ENCODE data around the gene MIDN. TPM values are rescaled to one million over a fixed set of nuclear protein-coding genes. Genes with fewer than 3 reads are reported as not detected.

Gene MIDN
- total and polyA plus RNA-seq, 2 donors (not counting 3 experiments of a cell fraction or from before 2014, with no cell fraction given), result 20.0 to 85.9 TPM

DNA sequence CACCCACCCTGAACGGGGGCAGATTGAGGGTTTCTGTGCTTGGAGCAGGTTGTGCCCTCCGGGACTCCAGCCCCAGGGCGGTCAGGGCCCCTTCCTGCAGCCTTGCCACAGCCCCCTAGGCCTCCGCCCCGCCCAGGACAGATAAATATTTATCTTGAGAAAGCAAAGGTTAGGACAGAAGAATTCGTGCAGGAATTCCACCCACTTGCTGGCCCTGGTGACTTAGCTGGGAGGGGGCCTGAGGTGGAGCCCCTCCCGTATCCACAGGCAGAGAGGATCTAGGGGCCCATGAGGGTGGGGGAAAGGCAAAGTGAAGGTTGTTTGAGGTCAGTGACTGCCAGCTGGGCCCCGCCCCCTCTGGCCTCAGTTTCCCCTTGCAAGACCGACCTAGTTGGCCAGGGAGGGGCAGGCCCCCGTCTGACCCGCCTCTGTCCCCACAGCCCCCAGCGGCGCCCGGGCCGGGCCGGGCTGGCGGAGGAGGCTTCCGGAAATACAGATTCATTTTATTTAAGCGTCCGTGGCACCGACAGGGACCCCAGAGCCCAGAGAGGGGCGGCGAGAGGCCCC is 5.2 kb downstream of the MIDN start:
- no peak for DNase-seq (ENCODE audit: low read depth, low spot score)
- Histone ChIP-seq H3K27ac (ENCODE audit: insufficient read depth, low read depth, low read length) (peak overlapping the region; percentile 90), H3K9me1 (replicated peaks; ENCODE audit: control insufficient read depth, extremely low read depth, insufficient read depth, low read length) (no peaks in the 10 kb centered on the region), H4K20me1 (replicated peaks; ENCODE audit: control insufficient read depth, extremely low read depth, insufficient read depth, low read length) (no peaks in the 10 kb centered on the region), H3K4me1 (ENCODE audit: control insufficient read depth, extremely low read depth, insufficient read depth, low read length) (peaks cover 29% of the 10 kb centered on the region), H3K4me2 (ENCODE audit: insufficient read depth, low read length) (peak overlapping the region; percentile 66), H3K27me3 (ENCODE audit: control insufficient read depth in 2 of 2, insufficient read depth in 2 of 2, low read length in 2 of 2) (no peaks in the 10 kb centered on the region), H3K36me3 (ENCODE audit: control insufficient read depth in 2 of 2, extremely low read depth in 1 of 2, insufficient read depth in 2 of 2, low read length in 2 of 2) (peaks cover 29 to 36% of the 10 kb centered on the region in 2 experiments), H3K4me3 (replicated peaks in 1 of 3; ENCODE audit: insufficient read depth in 1 of 3, low read depth in 1 of 3, low read length in 3 of 3) (peak overlapping the region; percentile 5 to 85 (median 13)), H3K9me3 (replicated peaks; ENCODE audit: control insufficient read depth, insufficient read depth, low read length) (no peaks in the 10 kb centered on the region), H3K79me2 (ENCODE audit: control insufficient read depth, insufficient read depth, low read length) (peaks cover 63% of the 10 kb centered on the region), H2AFZ (ENCODE audit: low read depth, low read length) (no peak overlapping the region), H3K9ac (replicated peaks; ENCODE audit: extremely low read depth, insufficient read depth, low read length) (peak overlapping the region; percentile 65)
- no peak for TF ChIP-seq JUN (IDR thresholded peaks at IDR 0.05; ENCODE audit: borderline replicate concordance, insufficient read depth, insufficient read length, low read depth)
- no peak for TF ChIP-seq POLR2A (IDR thresholded peaks at IDR 0.05; ENCODE audit: low read depth, low read length)
- intact Hi-C loops (cut with micrococcal nuclease) (no loop called here), dilution Hi-C loops (cut with MboI; ENCODE audit: extremely low pct_ligation_motif_present, low sequenced_read_pairs) (no loop called here)
- ChIA-PET CTCF (interaction anchor here (0.7 to 2.2 kb wide), 4 partner anchors 8 to 16 kb away, joined by 3 to 89 read pairs (median 27); partner anchors contain the start of gene CIRBP), POLR2A (interaction anchor here (0.5 to 2.2 kb wide), 6 partner anchors 8 to 151 kb away, joined by 3 to 34 read pairs (median 8); partner anchors contain the start of gene CIRBP)
- BruUV-seq (replicated peaks), result no TSS peak
- FAIRE-seq, result no peak

DNA sequence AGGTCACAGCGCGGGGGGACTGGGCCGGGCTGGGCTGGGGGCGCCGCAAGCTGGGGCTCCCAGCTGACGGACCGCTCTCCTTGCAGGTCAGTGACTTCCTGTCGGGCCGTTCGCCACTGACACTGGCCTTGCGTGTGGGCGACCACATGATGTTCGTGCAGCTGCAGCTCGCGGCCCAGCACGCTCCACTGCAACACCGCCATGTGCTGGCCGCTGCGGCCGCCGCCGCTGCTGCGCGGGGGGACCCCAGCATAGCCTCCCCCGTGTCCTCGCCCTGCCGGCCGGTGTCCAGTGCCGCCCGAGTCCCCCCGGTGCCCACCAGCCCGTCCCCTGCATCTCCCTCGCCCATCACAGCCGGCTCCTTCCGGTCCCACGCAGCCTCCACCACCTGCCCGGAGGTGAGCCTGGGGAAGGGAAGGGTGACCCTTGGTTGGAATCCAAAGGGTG is 5.7 kb downstream of the MIDN start:
- Histone ChIP-seq H3K27ac (ENCODE audit: insufficient read depth, low read depth, low read length) (peak overlapping the region; percentile 90), H2AFZ (ENCODE audit: low read depth, low read length) (no peak overlapping the region), H3K27me3 (ENCODE audit: control insufficient read depth in 2 of 2, insufficient read depth in 2 of 2, low read length in 2 of 2) (no peaks in the 10 kb centered on the region), H3K4me3 (replicated peaks in 1 of 3; ENCODE audit: insufficient read depth in 1 of 3, low read depth in 1 of 3, low read length in 3 of 3) (no peak overlapping the region), H4K20me1 (replicated peaks; ENCODE audit: control insufficient read depth, extremely low read depth, insufficient read depth, low read length) (no peaks in the 10 kb centered on the region), H3K4me2 (ENCODE audit: insufficient read depth, low read length) (peak overlapping the region; percentile 66), H3K9ac (replicated peaks; ENCODE audit: extremely low read depth, insufficient read depth, low read length) (peak overlapping the region; percentile 65), H3K9me1 (replicated peaks; ENCODE audit: control insufficient read depth, extremely low read depth, insufficient read depth, low read length) (no peaks in the 10 kb centered on the region), H3K9me3 (replicated peaks; ENCODE audit: control insufficient read depth, insufficient read depth, low read length) (no peaks in the 10 kb centered on the region), H3K4me1 (ENCODE audit: control insufficient read depth, extremely low read depth, insufficient read depth, low read length) (peaks cover 34% of the 10 kb centered on the region), H3K79me2 (ENCODE audit: control insufficient read depth, insufficient read depth, low read length) (peaks cover 63% of the 10 kb centered on the region), H3K36me3 (ENCODE audit: control insufficient read depth in 2 of 2, extremely low read depth in 1 of 2, insufficient read depth in 2 of 2, low read length in 2 of 2) (peaks cover 29 to 36% of the 10 kb centered on the region in 2 experiments)
- dilution Hi-C loops (cut with MboI; ENCODE audit: extremely low pct_ligation_motif_present, low sequenced_read_pairs), result no loop called here
- POLR2A ChIA-PET, result interaction anchor here (0.5 to 2.2 kb wide), 4 partner anchors 12 to 41 kb away, joined by 5 to 34 read pairs (median 14); partner anchors contain the start of gene CIRBP
- no TSS peak for BruUV-seq (replicated peaks)
- CTCF ChIA-PET, result interaction anchor here (0.7 to 2.2 kb wide), 2 partner anchors 10 to 12 kb away, joined by 6 to 89 read pairs; no protein-coding TSS in a partner anchor
- TF ChIP-seq MYC (IDR thresholded peaks at IDR 0.05; ENCODE audit: low read depth, low read length) (no peak), POLR2A (IDR thresholded peaks at IDR 0.05; ENCODE audit: low read depth, low read length) (no peak), JUN (IDR thresholded peaks at IDR 0.05; ENCODE audit: borderline replicate concordance, insufficient read depth, insufficient read length, low read depth) (no peak), POLR2AphosphoS5 (IDR thresholded peaks at IDR 0.05; ENCODE audit: insufficient read depth, low read depth, low read length) (no peak), GATA2 (IDR thresholded peaks at IDR 0.05; ENCODE audit: insufficient read depth, insufficient read length, low read depth, low read length) (no peak), EZH2 (IDR thresholded peaks at IDR 0.05; ENCODE audit: borderline replicate concordance, low read depth, low read length, severe bottlenecking) (no peak)
- TF ChIP-seq, protein P1, sequence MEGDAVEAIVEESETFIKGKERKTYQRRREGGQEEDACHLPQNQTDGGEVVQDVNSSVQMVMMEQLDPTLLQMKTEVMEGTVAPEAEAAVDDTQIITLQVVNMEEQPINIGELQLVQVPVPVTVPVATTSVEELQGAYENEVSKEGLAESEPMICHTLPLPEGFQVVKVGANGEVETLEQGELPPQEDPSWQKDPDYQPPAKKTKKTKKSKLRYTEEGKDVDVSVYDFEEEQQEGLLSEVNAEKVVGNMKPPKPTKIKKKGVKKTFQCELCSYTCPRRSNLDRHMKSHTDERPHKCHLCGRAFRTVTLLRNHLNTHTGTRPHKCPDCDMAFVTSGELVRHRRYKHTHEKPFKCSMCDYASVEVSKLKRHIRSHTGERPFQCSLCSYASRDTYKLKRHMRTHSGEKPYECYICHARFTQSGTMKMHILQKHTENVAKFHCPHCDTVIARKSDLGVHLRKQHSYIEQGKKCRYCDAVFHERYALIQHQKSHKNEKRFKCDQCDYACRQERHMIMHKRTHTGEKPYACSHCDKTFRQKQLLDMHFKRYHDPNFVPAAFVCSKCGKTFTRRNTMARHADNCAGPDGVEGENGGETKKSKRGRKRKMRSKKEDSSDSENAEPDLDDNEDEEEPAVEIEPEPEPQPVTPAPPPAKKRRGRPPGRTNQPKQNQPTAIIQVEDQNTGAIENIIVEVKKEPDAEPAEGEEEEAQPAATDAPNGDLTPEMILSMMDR (IDR thresholded peaks at IDR 0.05; ENCODE audit: extremely low read depth in 1 of 2, insufficient read depth in 1 of 2, low read depth in 1 of 2, low read length in 2 of 2), result no peak
- TF ChIP-seq, protein P2, sequence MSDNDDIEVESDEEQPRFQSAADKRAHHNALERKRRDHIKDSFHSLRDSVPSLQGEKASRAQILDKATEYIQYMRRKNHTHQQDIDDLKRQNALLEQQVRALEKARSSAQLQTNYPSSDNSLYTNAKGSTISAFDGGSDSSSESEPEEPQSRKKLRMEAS (IDR thresholded peaks at IDR 0.05; ENCODE audit: insufficient read depth, insufficient read length), result no peak
- DNase-seq (ENCODE audit: low read depth, low spot score) (no peak), FAIRE-seq (no peak)
- intact Hi-C loops (cut with micrococcal nuclease), result no loop called here

Data from endothelial cell of umbilical vein (primary cell).